ENCODE measurements around the gene FASTK. TPM values are rescaled to one million over a fixed set of nuclear protein-coding genes. Genes with fewer than 3 reads are reported as not detected.

FASTK gene
- total and polyA plus RNA-seq, 2 donors: 42.4 to 87.8 TPM

- no peak overlapping the region for H3K4me3 ChIP-seq (ENCODE audit: low read depth, low read length)
- no peak for DNase-seq (ENCODE audit: extremely low spot score)
- H3K4me1 ChIP-seq (ENCODE audit: insufficient read depth): no peaks in the 10 kb centered on the region
- WGBS: 93% methylated on average over 30 of the region's 30 CpGs
- no peak overlapping the region for H3K27ac ChIP-seq (ENCODE audit: low read depth)
- H3K36me3 ChIP-seq (ENCODE audit: insufficient read depth): no peaks in the 10 kb centered on the region
Observed at GRCh38 chr7:151040616-151041375, 39.8 kb downstream of the FASTK start.

GRCh38 chr7:151039850-151040548 lies 40.6 kb downstream of the FASTK start:
- DNase-seq (ENCODE audit: extremely low spot score): no peak
- Histone ChIP-seq H3K4me1 (ENCODE audit: insufficient read depth) (no peaks in the 10 kb centered on the region), H3K27ac (ENCODE audit: low read depth) (no peak overlapping the region), H3K4me3 (ENCODE audit: low read depth, low read length) (no peak overlapping the region), H3K36me3 (ENCODE audit: insufficient read depth) (no peaks in the 10 kb centered on the region)
- 71% methylated on average over 18 of the region's 18 CpGs for WGBS

- Histone ChIP-seq H3K27ac (ENCODE audit: low read depth) (no peak overlapping the region), H3K4me3 (ENCODE audit: low read depth, low read length) (no peak overlapping the region), H3K36me3 (ENCODE audit: insufficient read depth) (no peaks in the 10 kb centered on the region), H3K4me1 (ENCODE audit: insufficient read depth) (no peaks in the 10 kb centered on the region)
- WGBS: 38% methylated on average over 12 of the region's 12 CpGs
- no peak for DNase-seq (ENCODE audit: extremely low spot score)
Observed at GRCh38 chr7:151038951-151039849, 41.4 kb downstream of the FASTK start.

GRCh38 chr7:151035902-151036301 lies 44.7 kb downstream of the FASTK start:
- H3K4me1 ChIP-seq (ENCODE audit: insufficient read depth): no peaks in the 10 kb centered on the region
- no peak overlapping the region for H3K27ac ChIP-seq (ENCODE audit: low read depth)
- H3K36me3 ChIP-seq (ENCODE audit: insufficient read depth): no peaks in the 10 kb centered on the region
- 93% methylated on average over 17 of the region's 17 CpGs for WGBS
- no peak for DNase-seq (ENCODE audit: extremely low spot score)
- H3K4me3 ChIP-seq (ENCODE audit: low read depth, low read length): no peak overlapping the region

- no peak overlapping the region for H3K4me3 ChIP-seq (ENCODE audit: low read depth, low read length)
- WGBS: 85% methylated on average over 21 of the region's 21 CpGs
- no peaks in the 10 kb centered on the region for H3K36me3 ChIP-seq (ENCODE audit: insufficient read depth)
Observed at GRCh38 chr7:151035026-151035717, 45.4 kb downstream of the FASTK start.

GRCh38 chr7:151034312-151035025 lies 46.1 kb downstream of the FASTK start:
- no peak overlapping the region for H3K27ac ChIP-seq (ENCODE audit: low read depth)
- no peak overlapping the region for H3K4me3 ChIP-seq (ENCODE audit: low read depth, low read length)
- H3K4me1 ChIP-seq (ENCODE audit: insufficient read depth): no peaks in the 10 kb centered on the region
- WGBS: 90% methylated on average over 21 of the region's 21 CpGs
- H3K36me3 ChIP-seq (ENCODE audit: insufficient read depth): no peaks in the 10 kb centered on the region
- no peak for DNase-seq (ENCODE audit: extremely low spot score)

More at GRCh38 chr7:151035026-151035717, 45.4 kb downstream of the FASTK start:
- H3K4me1 ChIP-seq (ENCODE audit: insufficient read depth): no peaks in the 10 kb centered on the region
- DNase-seq (ENCODE audit: extremely low spot score): no peak
- H3K27ac ChIP-seq (ENCODE audit: low read depth): no peak overlapping the region

GRCh38 chr7:151033864-151034249 lies 46.8 kb downstream of the FASTK start:
- Histone ChIP-seq H3K27ac (ENCODE audit: low read depth) (no peak overlapping the region), H3K36me3 (ENCODE audit: insufficient read depth) (no peaks in the 10 kb centered on the region), H3K4me3 (ENCODE audit: low read depth, low read length) (no peak overlapping the region), H3K4me1 (ENCODE audit: insufficient read depth) (no peaks in the 10 kb centered on the region)
- WGBS: 89% methylated on average over 5 of the region's 5 CpGs
- DNase-seq (ENCODE audit: extremely low spot score): no peak

GRCh38 chr7:151032936-151033863 lies 47.4 kb downstream of the FASTK start:
- Histone ChIP-seq H3K27ac (ENCODE audit: low read depth) (no peak overlapping the region), H3K4me3 (ENCODE audit: low read depth, low read length) (no peak overlapping the region), H3K36me3 (ENCODE audit: insufficient read depth) (no peaks in the 10 kb centered on the region), H3K4me1 (ENCODE audit: insufficient read depth) (no peaks in the 10 kb centered on the region)
- 84% methylated on average over 17 of the region's 17 CpGs for WGBS
- DNase-seq (ENCODE audit: extremely low spot score): no peak

- DNase-seq (ENCODE audit: extremely low spot score): no peak
- no peak overlapping the region for H3K27ac ChIP-seq (ENCODE audit: low read depth)
- no peak overlapping the region for H3K4me3 ChIP-seq (ENCODE audit: low read depth, low read length)
- WGBS: 92% methylated on average over 4 of the region's 4 CpGs
- H3K4me1 ChIP-seq (ENCODE audit: insufficient read depth): no peaks in the 10 kb centered on the region
- H3K36me3 ChIP-seq (ENCODE audit: insufficient read depth): no peaks in the 10 kb centered on the region
Observed at GRCh38 chr7:151031011-151031410, 49.6 kb downstream of the FASTK start.

GRCh38 chr7:151028948-151029501 lies 51.6 kb downstream of the FASTK start:
- H3K4me3 ChIP-seq (ENCODE audit: low read depth, low read length): peak overlapping the region; percentile 54
- H3K36me3 ChIP-seq (ENCODE audit: insufficient read depth): no peaks in the 10 kb centered on the region
- no peak overlapping the region for H3K27ac ChIP-seq (ENCODE audit: low read depth)
- WGBS: 49% methylated on average over 17 of the region's 17 CpGs
- DNase-seq (ENCODE audit: extremely low spot score): no peak
- no peaks in the 10 kb centered on the region for H3K4me1 ChIP-seq (ENCODE audit: insufficient read depth)

GRCh38 chr7:151028131-151028947 lies 52.3 kb downstream of the FASTK start, which contains the start of gene ABCB8:
Gene ABCB8 (plus strand): TSS chr7:151028450. CDS start chr7:151028516, 66 bp downstream.
- no peaks in the 10 kb centered on the region for H3K36me3 ChIP-seq (ENCODE audit: insufficient read depth)
- DNase-seq (ENCODE audit: extremely low spot score): peak; percentile 99
- under 1% methylated on average over 53 of the region's 53 CpGs for WGBS
- peak within 1 kb of the TSS; percentile 54 for H3K4me3 ChIP-seq (ENCODE audit: low read depth, low read length)
- peak within 1 kb of the TSS; percentile 35 for H3K27ac ChIP-seq (ENCODE audit: low read depth)
- no peaks in the 10 kb centered on the region for H3K4me1 ChIP-seq (ENCODE audit: insufficient read depth)
